LNCaP clone FGC (cell line): Measurements from ENCODE around the gene IRF2.

Experiments
- DNase-seq: peaks from one replicate; pipeline ENCODE4 v3.0.0-alpha.2; 2011; ENCODE audit warnings: low read depth
- H3K4me3 ChIP-seq: 2 replicates; pipeline ENCODE4 v1.5.1; 2011; ENCODE audit warnings: mild to moderate bottlenecking, low read depth, low read length, control low read depth
- CTCF ChIP-seq: IDR thresholded peaks from 2 replicates; pipeline ENCODE4 v1.5.1; 2012; ENCODE audit warnings: mild to moderate bottlenecking; ENCODE audit not compliant: control insufficient read depth, insufficient read depth; ENCODE audit errors: extremely low read depth

IRF2 gene

GRCh38 chr4:184427687-184428086, 46.7 kb downstream of the IRF2 start:
- no peak for DNase-seq
- TF ChIP-seq CTCF, result no peak
- no peak overlapping the region for H3K4me3 ChIP-seq

- TF ChIP-seq CTCF, result no peak
- no peak overlapping the region for H3K4me3 ChIP-seq
- no peak for DNase-seq
Measured at GRCh38 chr4:184427093-184427492, 47.3 kb downstream of the IRF2 start.

- no peak for DNase-seq
- no peak for TF ChIP-seq CTCF
- H3K4me3 ChIP-seq, result no peak overlapping the region
Measured at GRCh38 chr4:184424993-184425758, 49.2 kb downstream of the IRF2 start.

GRCh38 chr4:184424279-184424678, 50.1 kb downstream of the IRF2 start:
- H3K4me3 ChIP-seq, result no peak overlapping the region
- TF ChIP-seq CTCF, result no peak
- no peak for DNase-seq

GRCh38 chr4:184423003-184423686, 51.2 kb downstream of the IRF2 start:
- H3K4me3 ChIP-seq, result no peak overlapping the region
- no peak for TF ChIP-seq CTCF
- no peak for DNase-seq

GRCh38 chr4:184422378-184422777, 52.0 kb downstream of the IRF2 start:
- DNase-seq, result no peak
- TF ChIP-seq CTCF, result no peak
- no peak overlapping the region for H3K4me3 ChIP-seq
